GM12873 (cell line): ENCODE measurements around the gene KPNA3.

Experiments
- CTCF ChIP-seq: IDR thresholded peaks from 2 replicates; pipeline ENCODE4 v1.5.1; 2012; ENCODE audit warnings: low read depth, mild to moderate bottlenecking, moderate library complexity, low read length, control low read depth; ENCODE audit not compliant: insufficient read depth; ENCODE audit errors: missing control alignments

Gene KPNA3

GRCh38 chr13:49739498-49740187 lies 52.8 kb downstream of the KPNA3 start:
- TF ChIP-seq CTCF, result no peak

GRCh38 chr13:49733181-49733951 lies 59.1 kb downstream of the KPNA3 start:
- TF ChIP-seq CTCF, result no peak

- TF ChIP-seq CTCF, result no peak
Observed at GRCh38 chr13:49731766-49732165, 60.7 kb downstream of the KPNA3 start.

- no peak for TF ChIP-seq CTCF
Observed at GRCh38 chr13:49716615-49717014, 75.9 kb downstream of the KPNA3 start.

- TF ChIP-seq CTCF, result no peak
Observed at GRCh38 chr13:49714757-49715156, 77.7 kb downstream of the KPNA3 start.

GRCh38 chr13:49711218-49711863 lies 81.1 kb downstream of the KPNA3 start:
- no peak for TF ChIP-seq CTCF

GRCh38 chr13:49701491-49701890 lies 91.0 kb downstream of the KPNA3 start:
- TF ChIP-seq CTCF, result no peak
